Skeletal muscle tissue (tissue), 4 donors: Measurements from ENCODE around the gene STK40. TPM values are rescaled to one million over a fixed set of nuclear protein-coding genes. Genes with fewer than 3 reads are reported as not detected.
A peak's percentile ranks its signal among the peaks of the same experiment; 100 is the strongest.

ENCODE experiments used
- H3K27ac ChIP-seq: one replicate; pipeline ENCODE4 v1.7.0; 2013; ENCODE audit warnings: mild to moderate bottlenecking, low read depth, low read length, inconsistent platforms
- H3K27me3 ChIP-seq, 3 donors: one replicate each; pipeline ENCODE4 v1.7.0; 2013; ENCODE audit warnings: low read length in 3 of 3; ENCODE audit not compliant: control insufficient read depth in 3 of 3, insufficient read depth in 3 of 3
- H3K36me3 ChIP-seq, 3 donors: one replicate each; pipeline ENCODE4 v1.7.0; 2013; ENCODE audit warnings: low read length in 3 of 3; ENCODE audit not compliant: control insufficient read depth in 3 of 3, insufficient read depth in 3 of 3
- H3K4me1 ChIP-seq, 3 donors: one replicate each; pipeline ENCODE4 v1.7.0; 2013; ENCODE audit warnings: low read length in 3 of 3, mild to moderate bottlenecking in 3 of 3; ENCODE audit not compliant: control insufficient read depth in 3 of 3, insufficient read depth in 3 of 3
- H3K4me3 ChIP-seq, 3 donors: one replicate each; pipeline ENCODE4 v1.7.0; 2013; ENCODE audit warnings: low read length in 3 of 3
- H3K9ac ChIP-seq, 3 donors: one replicate each; pipeline ENCODE4 v1.7.0; 2013; ENCODE audit warnings: low read length in 3 of 3, mild to moderate bottlenecking in 3 of 3, moderate library complexity in 2 of 3, low read depth in 1 of 3
- H3K9me3 ChIP-seq, 3 donors: one replicate each; pipeline ENCODE4 v1.7.0; 2013; ENCODE audit warnings: low read length in 3 of 3; ENCODE audit not compliant: control insufficient read depth in 3 of 3
- total RNA-seq: library from RNA; depleted of rRNA; stranded (reverse); fragments of >200 nt; gene quantifications from one replicate; pipeline ENCODE4 v1.2.3, GENCODE V29; 2014
- donor health status: Osteomylitis.

Gene STK40
- total RNA-seq, 1 donor from 2014 or later, result 11.0 TPM

- peak overlapping the region in 1 of 3 donors; percentile 0 for H3K9ac ChIP-seq
These were observed 36.5 kb downstream of the STK40 start for GRCh38 chr1:36349241-36349671.

GRCh38 chr1:36346741-36347370, 38.9 kb downstream of the STK40 start:
- peak overlapping the region in 2 of 3 donors; percentile 12 to 16 for H3K9ac ChIP-seq
- H3K27ac ChIP-seq, result no peak overlapping the region
- no peak overlapping the region for H3K4me3 ChIP-seq
- peaks cover 34 to 59% (median 53%) of the 10 kb centered on the region in 3 donors for H3K36me3 ChIP-seq
- H3K9me3 ChIP-seq, result no peaks in the 10 kb centered on the region
- H3K4me1 ChIP-seq, result peaks cover 50 to 60% (median 60%) of the 10 kb centered on the region in 3 donors
- no peaks in the 10 kb centered on the region for H3K27me3 ChIP-seq

More at GRCh38 chr1:36349241-36349671, 36.5 kb downstream of the STK40 start:
- Histone ChIP-seq H3K36me3 (peaks cover 52 to 61% (median 55%) of the 10 kb centered on the region in 3 donors), H3K4me3 (no peak overlapping the region), H3K27me3 (no peaks in the 10 kb centered on the region), H3K9me3 (no peaks in the 10 kb centered on the region), H3K4me1 (peaks cover 35 to 52% (median 51%) of the 10 kb centered on the region in 3 donors), H3K27ac (no peak overlapping the region)

- Histone ChIP-seq H3K27me3 (no peaks in the 10 kb centered on the region), H3K36me3 (peaks cover 42 to 65% (median 56%) of the 10 kb centered on the region in 3 donors), H3K9ac (peak overlapping the region in 1 of 3 donors; percentile 40), H3K9me3 (no peaks in the 10 kb centered on the region), H3K4me3 (no peak overlapping the region), H3K27ac (no peak overlapping the region), H3K4me1 (peaks cover 37 to 45% (median 45%) of the 10 kb centered on the region in 3 donors)
These were observed 40.4 kb downstream of the STK40 start for GRCh38 chr1:36345353-36345752.

- Histone ChIP-seq H3K9ac (no peak overlapping the region), H3K27me3 (no peaks in the 10 kb centered on the region), H3K27ac (no peak overlapping the region), H3K4me1 (peaks cover 27 to 38% (median 35%) of the 10 kb centered on the region in 3 donors), H3K36me3 (peaks cover 42 to 65% (median 57%) of the 10 kb centered on the region in 3 donors), H3K9me3 (no peaks in the 10 kb centered on the region), H3K4me3 (no peak overlapping the region)
These were observed 41.4 kb downstream of the STK40 start for GRCh38 chr1:36344395-36344680.

GRCh38 chr1:36343651-36344394, 41.9 kb downstream of the STK40 start:
- Histone ChIP-seq H3K27me3 (no peaks in the 10 kb centered on the region), H3K4me3 (no peak overlapping the region), H3K9ac (peak overlapping the region in 2 of 3 donors; percentile 2 to 47), H3K36me3 (peaks cover 38 to 62% (median 55%) of the 10 kb centered on the region in 3 donors), H3K27ac (no peak overlapping the region), H3K4me1 (peaks cover 26 to 38% (median 34%) of the 10 kb centered on the region in 3 donors), H3K9me3 (no peaks in the 10 kb centered on the region)

GRCh38 chr1:36342426-36343185, 43.1 kb downstream of the STK40 start:
- H3K27ac ChIP-seq, result peak overlapping the region; percentile 44
- no peaks in the 10 kb centered on the region for H3K27me3 ChIP-seq
- peaks cover 33 to 44% (median 43%) of the 10 kb centered on the region in 3 donors for H3K4me1 ChIP-seq
- H3K4me3 ChIP-seq, result no peak overlapping the region
- peaks cover 29 to 51% (median 44%) of the 10 kb centered on the region in 3 donors for H3K36me3 ChIP-seq
- H3K9me3 ChIP-seq, result no peaks in the 10 kb centered on the region
- H3K9ac ChIP-seq, result peak overlapping the region in 2 of 3 donors; percentile 6 to 47

GRCh38 chr1:36341626-36342320, 44.0 kb downstream of the STK40 start:
- Histone ChIP-seq H3K9me3 (no peaks in the 10 kb centered on the region), H3K27ac (no peak overlapping the region), H3K9ac (no peak overlapping the region), H3K36me3 (peaks cover 25 to 44% (median 38%) of the 10 kb centered on the region in 3 donors), H3K4me1 (peaks cover 33 to 46% (median 44%) of the 10 kb centered on the region in 3 donors), H3K27me3 (no peaks in the 10 kb centered on the region), H3K4me3 (no peak overlapping the region)

- H3K4me1 ChIP-seq, result peaks cover 24 to 35% (median 33%) of the 10 kb centered on the region in 3 donors
- H3K4me3 ChIP-seq, result no peak overlapping the region
- H3K27ac ChIP-seq, result no peak overlapping the region
- H3K9ac ChIP-seq, result no peak overlapping the region
- H3K27me3 ChIP-seq, result no peaks in the 10 kb centered on the region
- peaks cover 14 to 38% (median 20%) of the 10 kb centered on the region in 3 donors for H3K36me3 ChIP-seq
- H3K9me3 ChIP-seq, result no peaks in the 10 kb centered on the region
These were observed 46.1 kb downstream of the STK40 start for GRCh38 chr1:36339615-36340014.

- H3K27me3 ChIP-seq, result no peaks in the 10 kb centered on the region
- H3K4me1 ChIP-seq, result peaks cover 24 to 31% (median 29%) of the 10 kb centered on the region in 3 donors
- peaks cover 14 to 34% (median 19%) of the 10 kb centered on the region in 3 donors for H3K36me3 ChIP-seq
- H3K4me3 ChIP-seq, result no peak overlapping the region
- no peak overlapping the region for H3K27ac ChIP-seq
- no peaks in the 10 kb centered on the region for H3K9me3 ChIP-seq
- no peak overlapping the region for H3K9ac ChIP-seq
These were observed 46.5 kb downstream of the STK40 start for GRCh38 chr1:36339215-36339614.
